ENCODE data around the gene RIN3.

The RIN3 gene, protein sequence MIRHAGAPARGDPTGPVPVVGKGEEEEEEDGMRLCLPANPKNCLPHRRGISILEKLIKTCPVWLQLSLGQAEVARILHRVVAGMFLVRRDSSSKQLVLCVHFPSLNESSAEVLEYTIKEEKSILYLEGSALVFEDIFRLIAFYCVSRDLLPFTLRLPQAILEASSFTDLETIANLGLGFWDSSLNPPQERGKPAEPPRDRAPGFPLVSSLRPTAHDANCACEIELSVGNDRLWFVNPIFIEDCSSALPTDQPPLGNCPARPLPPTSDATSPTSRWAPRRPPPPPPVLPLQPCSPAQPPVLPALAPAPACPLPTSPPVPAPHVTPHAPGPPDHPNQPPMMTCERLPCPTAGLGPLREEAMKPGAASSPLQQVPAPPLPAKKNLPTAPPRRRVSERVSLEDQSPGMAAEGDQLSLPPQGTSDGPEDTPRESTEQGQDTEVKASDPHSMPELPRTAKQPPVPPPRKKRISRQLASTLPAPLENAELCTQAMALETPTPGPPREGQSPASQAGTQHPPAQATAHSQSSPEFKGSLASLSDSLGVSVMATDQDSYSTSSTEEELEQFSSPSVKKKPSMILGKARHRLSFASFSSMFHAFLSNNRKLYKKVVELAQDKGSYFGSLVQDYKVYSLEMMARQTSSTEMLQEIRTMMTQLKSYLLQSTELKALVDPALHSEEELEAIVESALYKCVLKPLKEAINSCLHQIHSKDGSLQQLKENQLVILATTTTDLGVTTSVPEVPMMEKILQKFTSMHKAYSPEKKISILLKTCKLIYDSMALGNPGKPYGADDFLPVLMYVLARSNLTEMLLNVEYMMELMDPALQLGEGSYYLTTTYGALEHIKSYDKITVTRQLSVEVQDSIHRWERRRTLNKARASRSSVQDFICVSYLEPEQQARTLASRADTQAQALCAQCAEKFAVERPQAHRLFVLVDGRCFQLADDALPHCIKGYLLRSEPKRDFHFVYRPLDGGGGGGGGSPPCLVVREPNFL

DNA sequence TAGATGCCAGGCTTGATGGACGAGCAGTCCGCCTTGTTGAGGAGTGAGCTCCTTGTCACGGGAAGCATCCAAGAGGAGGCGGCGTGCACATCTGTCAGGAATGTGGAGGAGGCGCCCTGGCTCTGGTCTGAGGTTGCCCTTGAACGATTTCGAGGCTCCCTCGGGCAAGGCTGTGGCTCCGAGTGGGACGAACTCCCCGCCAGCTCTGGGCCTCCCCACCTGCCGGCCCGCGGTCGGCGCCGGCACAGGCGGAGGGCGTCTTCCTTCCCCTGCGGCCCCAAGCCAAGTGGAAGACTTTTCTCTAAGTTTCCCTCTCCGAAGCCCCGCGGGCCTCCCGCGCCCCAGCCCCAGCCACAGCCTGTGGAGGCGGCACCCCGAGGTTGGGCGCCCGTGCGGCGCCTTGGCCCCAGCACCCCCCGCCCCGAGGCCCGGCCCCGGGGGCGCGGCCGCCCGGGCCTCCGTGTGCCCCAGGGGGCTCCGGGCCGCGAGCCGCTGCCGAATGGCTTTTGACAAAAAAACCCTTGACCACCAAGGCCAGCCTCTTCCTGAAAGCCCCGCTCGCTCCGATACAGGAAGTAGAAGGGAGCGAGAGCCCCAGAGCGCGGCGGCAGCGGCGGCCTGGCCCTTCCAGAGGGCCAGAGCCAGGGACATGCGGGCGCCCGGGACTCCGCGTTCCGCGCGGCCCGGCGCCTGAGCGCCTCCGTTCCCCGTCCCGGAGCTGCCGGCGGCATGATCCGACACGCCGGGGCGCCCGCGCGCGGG, at the start of gene RIN3:
RIN3 (plus strand) TSS at position 578 of the 762 bp plus-strand sequence; CDS start at position 730, 152 bp downstream.
- DNase-seq = peak; percentile 83

DNA sequence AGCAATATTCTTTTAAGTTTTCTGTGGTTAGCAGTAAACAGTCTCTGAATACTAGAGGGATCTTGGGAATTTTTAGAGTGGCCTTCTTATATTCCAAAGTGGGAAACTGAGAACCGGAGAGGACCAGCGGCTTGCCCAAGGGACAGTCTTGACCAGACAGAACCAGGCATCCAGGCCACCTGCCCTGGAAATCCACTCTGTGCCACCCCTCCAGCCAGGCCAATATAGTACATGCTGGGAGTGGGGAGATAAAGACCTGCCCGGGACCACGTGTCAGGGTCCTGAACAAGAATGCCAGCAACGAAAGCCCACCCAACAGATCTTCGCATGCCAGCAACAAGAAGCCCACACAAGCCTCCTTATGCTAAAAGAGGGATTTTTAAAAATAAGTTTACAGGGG, 49.4 kb upstream of the RIN3 start:
- no peak for DNase-seq

DNA sequence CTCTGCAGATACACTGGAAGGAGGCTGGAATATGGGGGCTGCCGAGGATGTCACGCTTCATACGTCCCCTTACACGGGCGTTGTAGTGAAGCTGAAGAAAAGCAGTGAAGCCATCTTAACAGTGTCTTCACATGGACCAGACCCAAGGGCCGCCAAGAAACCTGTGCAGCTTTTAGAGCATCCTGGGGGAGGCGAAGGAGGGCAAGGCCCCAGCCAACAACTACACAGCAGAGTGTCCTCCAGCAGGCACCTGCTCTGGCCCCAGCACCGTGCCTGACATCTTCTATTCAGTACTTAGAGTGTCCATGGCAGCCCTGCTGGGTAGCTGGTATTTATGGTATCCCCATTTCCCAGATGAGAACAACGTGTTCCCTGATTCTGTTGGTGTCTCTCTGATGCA, 48.9 kb upstream of the RIN3 start:
- no peak for DNase-seq

DNA sequence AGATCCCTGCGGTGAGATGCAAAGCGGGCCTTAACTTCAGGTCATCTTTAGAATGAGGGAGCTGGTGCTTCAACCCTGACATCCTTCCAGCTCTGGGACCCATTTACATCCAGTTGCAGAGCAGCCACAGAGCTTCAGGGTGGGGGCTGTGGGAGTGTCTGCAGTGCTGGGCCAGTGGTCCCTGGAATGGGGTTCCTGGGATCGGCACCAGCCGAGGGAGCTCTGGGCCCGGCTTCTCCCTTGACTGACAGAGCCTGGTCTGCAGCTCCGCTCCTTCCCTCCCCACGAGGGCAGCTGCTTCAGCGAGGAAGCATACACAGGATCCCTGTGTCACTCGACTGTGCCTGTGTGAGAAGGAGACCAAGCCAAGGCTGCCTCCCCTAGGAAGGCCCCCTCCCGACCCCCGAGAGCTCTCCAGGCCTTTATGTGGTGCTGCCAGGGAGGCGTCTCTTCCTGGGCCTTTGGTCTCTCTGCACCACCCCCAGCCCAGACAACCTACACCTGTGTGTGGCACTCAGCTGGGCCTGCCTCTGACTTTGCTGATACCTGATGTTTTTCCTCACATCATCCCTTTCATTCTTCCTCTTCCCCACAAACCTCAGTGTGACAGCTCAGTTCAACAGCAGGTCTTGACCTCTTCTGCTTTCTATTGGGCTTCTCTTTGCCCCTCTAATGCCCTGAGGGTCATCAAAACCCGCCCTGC, 48.1 kb upstream of the RIN3 start:
- DNase-seq = no peak

DNA sequence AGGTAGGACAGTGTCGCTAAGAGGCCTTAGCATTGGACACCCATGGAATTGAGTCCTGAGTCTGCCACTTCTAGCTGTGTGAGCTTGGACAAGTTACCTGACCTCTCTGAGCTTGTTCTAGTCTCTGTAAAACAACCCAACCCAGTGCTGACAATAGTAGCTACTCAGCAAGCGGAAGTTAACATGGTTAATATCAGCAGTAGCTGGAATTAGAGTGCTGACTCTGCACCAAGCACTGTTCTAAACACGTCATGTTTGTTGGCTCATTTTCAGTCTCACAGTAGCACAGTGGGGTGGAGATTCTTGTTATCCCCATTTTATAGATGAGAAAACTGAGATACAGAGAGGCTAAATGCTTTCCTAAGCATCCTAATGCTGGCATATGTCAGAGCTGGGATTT, 47.5 kb upstream of the RIN3 start:
- DNase-seq = peak; percentile 74

DNA sequence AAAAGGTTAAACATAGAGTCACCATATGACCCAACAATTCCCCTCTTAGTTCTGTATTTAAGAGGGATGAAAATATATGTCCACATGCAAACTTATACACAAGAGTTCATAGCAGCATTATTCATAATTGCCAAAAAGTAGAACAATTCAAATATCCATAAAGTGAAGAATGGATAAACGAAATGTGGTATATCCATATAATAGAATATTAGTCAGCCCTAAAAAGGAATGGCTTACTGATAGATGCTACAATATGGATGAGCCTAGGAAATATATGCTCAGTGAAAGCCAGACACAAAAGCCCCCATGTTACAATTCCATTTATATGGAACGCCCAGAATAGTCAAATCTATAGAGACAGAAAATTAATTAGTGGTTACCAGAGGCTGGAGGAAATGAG, 44.1 kb upstream of the RIN3 start:
- no peak for DNase-seq

DNA sequence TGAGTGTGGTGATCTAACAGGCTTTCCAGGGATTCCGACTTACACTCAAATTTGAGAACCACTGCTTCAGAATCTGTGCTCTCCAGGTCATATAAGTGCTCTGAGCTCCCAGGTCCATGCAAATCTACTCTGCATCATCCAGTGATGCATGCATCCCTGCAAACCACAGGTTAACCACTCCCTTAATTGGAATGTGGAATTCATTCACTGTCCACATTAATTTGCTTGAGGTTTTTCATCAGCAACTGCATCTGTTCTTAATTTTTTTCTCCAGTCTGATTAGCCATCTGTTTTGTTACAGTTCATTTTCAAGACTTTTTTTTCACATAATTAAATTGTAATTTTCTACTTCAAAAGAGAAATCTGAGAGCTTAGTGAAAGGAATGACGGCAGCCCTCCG, 43.4 kb upstream of the RIN3 start:
- DNase-seq = no peak

DNA sequence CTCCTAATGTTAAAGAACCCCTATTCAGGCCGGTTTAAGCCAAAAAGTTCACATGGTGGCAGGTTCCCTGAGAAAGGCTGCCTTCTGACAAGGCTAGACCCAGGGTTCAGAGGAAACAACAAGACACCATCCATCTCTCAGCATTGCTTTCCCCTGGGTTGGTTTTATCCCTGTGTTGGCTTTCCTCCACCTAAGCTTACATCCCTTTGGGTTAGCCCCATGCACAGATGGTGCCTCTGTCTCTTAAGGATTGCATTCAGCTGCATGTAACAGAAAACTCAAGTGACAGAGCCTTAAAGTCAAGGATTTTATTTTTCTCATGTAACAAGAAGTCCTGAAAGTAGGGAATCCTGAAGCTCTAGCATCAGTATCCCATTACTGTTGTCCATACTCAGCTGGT, 42.8 kb upstream of the RIN3 start:
- DNase-seq = no peak

DNA sequence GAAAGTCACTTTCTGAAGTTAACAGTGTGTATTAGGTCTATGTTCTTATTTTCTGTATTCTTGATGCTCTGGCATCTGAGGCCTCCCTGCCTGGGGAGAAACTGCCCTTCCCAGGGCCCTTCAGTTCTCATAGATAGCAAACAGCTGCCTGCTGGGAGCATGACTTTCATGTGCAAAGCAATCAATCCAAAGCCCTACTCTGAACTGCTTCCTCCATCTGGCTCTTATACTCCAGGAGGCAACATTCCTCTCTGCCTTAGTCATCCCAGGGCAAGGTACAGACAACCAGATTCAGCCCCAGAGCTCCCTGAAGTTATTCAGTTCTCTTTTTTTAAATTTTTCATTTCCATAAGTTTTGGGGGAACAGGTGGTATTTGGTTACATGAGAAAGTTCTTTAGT, 41.7 kb upstream of the RIN3 start:
- DNase-seq = no peak

DNA sequence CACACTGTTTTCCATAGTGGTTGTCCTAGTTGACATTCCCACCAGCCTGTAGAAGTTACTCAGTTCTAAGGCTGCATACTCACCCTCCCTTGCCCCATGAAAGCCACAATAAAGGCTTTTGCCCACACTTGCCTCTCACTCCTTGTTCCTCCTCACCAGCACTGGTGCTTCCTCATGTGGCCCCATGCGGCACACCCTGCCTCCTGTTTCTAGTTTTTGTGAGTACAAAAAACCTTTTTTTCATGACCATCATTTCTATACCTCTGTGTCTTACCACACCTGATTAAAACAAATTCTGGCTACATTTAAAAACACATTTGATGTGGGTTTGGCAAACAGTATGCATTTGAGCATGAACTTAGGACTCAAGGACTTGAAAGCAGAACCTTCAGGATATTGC, 40.7 kb upstream of the RIN3 start:
- peak; percentile 73 for DNase-seq

DNA sequence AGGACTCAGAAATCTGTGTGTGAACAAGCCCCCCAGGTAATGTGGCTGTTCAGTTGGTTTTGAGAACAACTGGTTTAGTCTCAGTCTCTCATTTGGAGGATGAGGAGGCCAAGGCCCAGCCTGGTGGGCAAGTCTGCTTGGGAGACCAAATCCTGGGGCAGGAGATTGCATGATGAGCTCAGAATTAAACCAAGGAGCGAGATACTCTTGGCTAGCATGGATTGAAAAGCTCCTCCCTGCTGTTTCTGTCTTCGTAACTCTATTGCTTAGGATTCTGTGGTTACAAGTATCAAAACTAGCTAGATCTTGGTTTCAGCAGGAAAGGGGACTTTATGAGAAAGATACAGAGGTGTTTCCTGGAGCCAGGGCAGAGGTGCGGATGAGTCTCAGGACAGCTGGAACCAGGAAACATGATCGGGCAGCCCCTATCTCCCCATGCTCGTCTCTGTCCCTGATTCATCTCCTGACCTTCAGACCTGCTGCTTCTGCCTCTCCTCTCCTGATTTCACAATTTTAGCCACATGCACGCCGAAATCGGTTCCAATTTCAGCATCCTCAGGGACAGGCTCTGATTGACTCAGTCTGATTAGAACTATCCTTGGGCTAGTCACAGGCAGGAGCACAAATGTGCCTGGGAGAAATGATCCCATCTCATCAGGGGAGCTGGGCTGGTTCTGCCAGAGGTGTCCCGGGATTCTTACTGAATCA, 40.2 kb upstream of the RIN3 start:
- peak; percentile 89 for DNase-seq

DNA sequence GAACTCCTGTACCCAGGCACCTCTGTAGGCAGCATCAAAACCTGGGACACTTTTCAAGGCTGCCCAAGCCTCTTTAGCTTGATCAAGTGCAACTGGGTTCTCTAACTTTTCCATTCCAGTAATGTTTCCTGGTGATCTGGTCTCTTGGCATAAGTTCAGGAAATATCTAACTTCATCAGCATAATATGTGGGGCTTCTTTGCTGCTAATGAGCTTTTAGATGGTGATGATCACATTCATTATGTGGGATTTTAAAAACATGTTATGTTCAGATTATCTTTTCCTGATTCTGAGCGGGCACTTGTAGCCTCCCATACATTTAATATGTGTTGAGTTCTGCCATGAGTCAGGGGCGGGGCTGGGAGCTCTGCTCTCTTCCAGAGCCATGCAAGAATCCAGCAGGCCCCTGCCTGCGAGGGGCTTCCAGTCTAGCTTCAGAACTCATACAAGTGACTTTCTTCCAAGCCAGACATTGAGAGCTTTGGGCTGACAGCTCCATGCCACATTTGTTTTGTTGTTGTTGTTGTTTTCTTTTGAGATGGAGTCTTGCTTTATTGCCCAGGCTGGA, 39.5 kb upstream of the RIN3 start:
- no peak for DNase-seq

DNA sequence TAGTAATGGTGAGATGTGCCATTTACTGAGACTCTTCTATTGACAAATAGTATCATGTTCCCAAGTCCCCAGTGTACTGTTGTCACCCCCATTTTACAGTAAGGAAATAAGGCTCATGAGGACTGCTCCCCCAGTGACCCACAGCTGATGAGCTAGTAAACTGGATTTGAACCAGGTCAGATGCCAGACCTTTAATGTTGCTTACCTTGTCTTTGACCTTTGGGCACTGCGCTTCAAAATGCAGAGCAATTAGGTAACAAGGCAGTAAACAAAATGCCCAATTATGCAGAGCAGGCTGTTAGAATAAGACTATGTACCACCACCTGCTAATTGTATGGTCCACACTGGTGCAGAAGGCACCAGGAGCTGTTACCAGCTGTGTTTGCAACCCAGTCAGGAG, 38.5 kb upstream of the RIN3 start:
- DNase-seq = no peak

DNA sequence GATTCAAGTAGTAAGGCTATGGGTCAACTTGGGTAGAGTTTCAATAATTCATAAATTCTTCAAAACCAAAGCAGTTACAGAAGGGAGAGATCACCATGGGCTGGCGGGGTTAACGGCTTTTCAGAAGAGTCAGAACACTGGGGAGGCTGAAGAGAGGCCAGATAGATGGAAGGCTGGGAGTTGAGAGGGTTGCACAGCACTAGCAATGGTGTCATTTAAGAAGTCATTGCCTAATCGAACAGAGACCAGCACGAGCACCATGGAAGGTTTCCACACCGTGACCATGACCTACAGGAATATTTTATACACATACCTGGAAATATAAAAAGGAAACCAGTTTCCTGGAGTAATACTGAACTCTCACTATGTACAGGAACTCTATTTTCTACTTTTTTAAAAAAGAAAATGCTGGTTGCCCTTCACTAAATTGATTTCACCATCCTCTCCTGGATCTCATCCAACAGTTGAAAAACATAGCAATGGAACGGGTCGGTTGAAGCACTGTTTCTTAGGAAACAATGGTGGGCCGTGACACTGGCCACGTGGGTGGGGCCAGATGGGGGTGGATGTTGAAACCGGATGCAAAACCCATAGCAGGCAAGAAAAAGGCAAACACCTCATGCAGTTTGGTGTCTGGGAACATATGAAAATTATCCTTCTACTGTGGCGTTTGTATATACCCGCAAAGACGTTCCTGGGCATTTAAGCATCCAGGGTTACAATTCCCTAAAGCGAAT, 38.0 kb upstream of the RIN3 start:
- peak; percentile 76 for DNase-seq

DNA sequence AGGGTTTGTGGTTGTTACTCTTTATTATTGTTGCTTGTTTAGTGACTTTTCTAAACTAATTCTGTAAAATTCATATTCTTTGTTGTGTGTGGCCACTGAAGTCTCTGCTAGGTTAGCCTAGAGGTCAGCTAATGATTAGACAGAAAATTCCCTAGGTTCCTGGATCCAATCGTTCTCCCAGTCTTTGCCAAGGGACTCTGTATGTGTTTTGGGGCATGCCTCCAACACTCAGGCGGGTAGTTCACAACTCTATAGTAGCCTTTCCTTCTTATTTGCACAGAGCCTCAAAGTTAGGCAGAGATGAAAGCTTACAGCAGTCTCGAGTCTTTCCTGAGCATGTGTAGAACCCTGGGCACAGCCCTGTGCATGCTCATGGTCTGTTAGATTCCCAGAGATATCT, 32.7 kb upstream of the RIN3 start:
- DNase-seq = no peak

DNA sequence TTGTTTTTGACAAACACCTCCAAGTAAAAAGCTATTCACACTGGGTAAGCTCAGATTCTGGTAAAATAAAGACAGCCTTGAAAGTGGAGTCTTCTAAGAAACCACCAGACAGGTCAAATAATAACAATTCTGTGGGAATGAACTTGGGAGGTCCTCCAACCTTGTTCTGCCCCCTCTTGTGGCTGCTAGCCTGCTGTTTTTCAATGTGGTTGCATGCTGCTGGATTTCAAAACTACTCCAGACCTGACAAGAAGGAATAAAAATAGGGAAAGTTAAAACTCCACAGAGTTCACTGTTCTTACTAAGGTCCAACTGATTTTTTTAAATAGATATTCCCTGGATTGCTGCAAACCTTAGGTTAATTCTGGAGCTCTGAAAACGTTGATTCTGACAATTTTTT, 32.2 kb upstream of the RIN3 start:
- DNase-seq = no peak

DNA sequence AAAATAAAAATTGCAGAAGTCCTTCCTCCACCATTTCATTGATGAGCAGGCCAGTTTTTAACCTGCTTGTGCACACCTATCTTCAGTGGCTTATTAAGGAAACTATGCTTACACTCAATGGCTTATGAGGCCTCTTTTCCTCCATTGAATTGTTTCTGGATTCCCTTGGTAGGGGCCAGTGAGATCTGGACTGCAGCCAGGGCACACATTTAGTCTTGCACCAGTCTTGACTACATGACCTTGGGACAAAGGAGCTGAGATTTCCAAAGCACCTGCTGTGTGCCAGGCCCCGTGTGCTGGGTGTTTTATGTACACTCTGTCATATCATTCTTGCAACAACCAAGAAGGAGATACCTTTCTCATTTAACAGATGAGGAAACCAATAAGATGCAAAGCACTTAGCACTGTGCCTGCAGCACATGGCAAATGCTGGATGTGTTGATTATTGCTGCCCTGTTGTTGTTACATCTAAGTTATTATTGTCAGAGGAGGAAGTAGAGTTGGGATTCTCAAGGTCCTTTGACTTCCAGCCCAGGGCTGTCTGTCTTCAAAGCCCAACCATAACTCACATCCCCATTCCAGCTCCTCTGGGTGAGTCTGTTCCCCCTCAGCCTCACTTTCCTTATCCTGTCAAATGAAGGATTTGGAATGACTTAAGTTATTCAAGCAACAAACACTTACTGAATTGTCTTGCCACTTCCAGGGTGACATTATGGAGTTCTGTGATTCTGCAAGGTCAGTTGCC, 31.6 kb upstream of the RIN3 start:
- peak; percentile 23 for DNase-seq

DNA sequence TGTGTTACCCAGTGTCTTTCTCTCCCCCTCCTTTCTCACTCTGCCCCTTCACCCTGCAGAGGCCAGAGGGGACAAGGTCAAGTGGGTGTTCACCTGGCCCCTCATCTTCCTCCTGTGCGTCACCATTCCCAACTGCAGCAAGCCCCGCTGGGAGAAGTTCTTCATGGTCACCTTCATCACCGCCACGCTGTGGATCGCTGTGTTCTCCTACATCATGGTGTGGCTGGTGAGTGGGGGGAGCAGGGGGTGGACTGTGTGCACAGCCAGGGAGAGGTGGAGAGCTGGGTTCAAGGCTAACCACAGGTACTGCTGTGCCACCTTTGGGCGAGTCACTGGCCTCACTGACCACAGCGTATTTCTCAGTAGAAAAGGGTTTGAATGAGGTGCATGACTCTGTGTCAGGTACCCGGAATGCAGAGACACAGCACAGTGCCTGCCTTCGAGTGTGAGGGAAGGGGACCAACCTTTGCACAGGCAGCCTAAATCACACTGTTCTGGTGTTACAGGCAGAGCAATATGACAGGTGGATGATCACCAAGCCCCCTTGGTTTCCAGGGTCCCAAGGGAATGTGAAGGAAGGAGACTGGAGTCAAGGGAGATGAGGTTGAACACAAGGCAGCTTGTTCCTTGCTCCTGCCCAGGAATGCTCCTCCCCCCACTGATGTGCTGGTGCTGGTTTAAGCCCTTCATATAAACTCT, 30.8 kb upstream of the RIN3 start:
- no peak for DNase-seq

DNA sequence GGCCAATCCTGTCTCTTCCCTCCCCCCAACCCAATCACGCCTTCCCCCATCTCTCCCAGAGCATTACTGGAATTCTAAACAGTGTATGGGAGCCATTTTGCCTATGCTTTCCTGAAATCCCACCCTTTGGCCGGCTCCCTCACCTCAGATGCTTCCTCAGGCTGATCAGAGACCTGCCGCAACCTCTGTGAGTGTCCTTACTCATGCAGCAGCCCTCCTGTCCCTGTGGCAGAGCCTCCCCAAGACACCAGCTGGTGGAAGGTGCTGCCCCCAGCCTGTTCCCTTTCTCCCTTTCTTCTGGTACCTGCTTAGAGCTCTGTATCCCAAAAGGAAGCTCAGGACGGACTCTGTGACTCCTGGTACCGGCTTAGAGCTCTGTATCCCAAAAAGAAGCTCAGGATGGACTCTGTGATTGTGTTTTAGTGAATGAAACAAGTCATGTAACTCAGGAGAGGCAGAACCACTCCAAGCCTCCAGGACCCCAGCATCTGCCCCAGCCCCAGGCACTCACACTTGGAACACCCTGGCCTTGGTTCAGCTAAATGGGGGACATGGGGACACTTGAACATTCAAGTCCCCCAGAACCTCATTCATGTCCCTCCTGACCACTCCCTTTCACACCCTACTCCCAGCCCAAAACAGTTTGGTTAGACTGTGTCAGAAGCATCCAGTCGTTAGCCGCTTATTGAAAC, 29.3 kb upstream of the RIN3 start:
- DNase-seq = no peak

All from suppressor macrophage treated with lipopolysaccharide for 4 hours (primary cell).